Transverse colon (tissue), 4 donors: ENCODE results near the gene HOTAIR. TPM values are rescaled to one million over a fixed set of nuclear protein-coding genes. Genes with fewer than 3 reads are reported as not detected.

ENCODE experiments used
- DNase-seq: peaks from one replicate; pipeline ENCODE4 v3.0.0-alpha.2; 2019
- H3K27ac ChIP-seq, 4 donors: fragments of 200-600 bp; sonication (generic); 2 replicates each; pipeline ENCODE4 v1.5.1; 2016 to 2018; ENCODE audit warnings: inconsistent platforms in 4 of 4
- H3K27me3 ChIP-seq: fragments of 200-600 bp; sonication (generic); 2 replicates; pipeline ENCODE4 v1.5.1; 2017; ENCODE audit warnings: inconsistent platforms
- H3K36me3 ChIP-seq, 4 donors: fragments of 200-600 bp; sonication (generic); 2 replicates each; pipeline ENCODE4 v1.5.1; 2017 to 2019; ENCODE audit warnings: inconsistent platforms in 4 of 4
- H3K4me1 ChIP-seq, 4 donors: fragments of 200-600 bp; sonication (generic); 2 replicates each; pipeline ENCODE4 v1.5.1; 2017 to 2020; ENCODE audit warnings: inconsistent platforms in 4 of 4
- H3K4me3 ChIP-seq, 4 donors: fragments of 200-600 bp; sonication (generic); 1 replicate in 1 of 4; 2 replicates in 3 of 4; pipeline versions ENCODE4 v1.5.1 to v1.6.1; 2017 to 2019; ENCODE audit warnings: inconsistent platforms in 4 of 4
- H3K9me3 ChIP-seq, 2 donors: fragments of 200-600 bp; sonication (generic); 2 replicates each; pipeline ENCODE4 v1.5.1; 2017 to 2019; ENCODE audit warnings: inconsistent platforms in 2 of 2
- EP300 ChIP-seq: sonication (generic); formaldehyde crosslinking; IDR thresholded peaks from one replicate; pipeline ENCODE4 v1.6.1; 2017; ENCODE audit warnings: antibody characterized with exemption, low read depth
- POLR2A ChIP-seq: fragments of 450-650 bp; IDR thresholded peaks from one replicate; pipeline ENCODE4 v1.6.1; 2016; ENCODE audit warnings: antibody characterized with exemption, mild to moderate bottlenecking, moderate library complexity
- POLR2AphosphoS5 ChIP-seq, 3 donors: sonication (generic); formaldehyde crosslinking; IDR thresholded peaks; one replicate each; pipeline ENCODE4 v1.6.1; 2016; ENCODE audit warnings: antibody characterized with exemption in 3 of 3
- WGBS, 2 donors: methylation state at CpG; one replicate each; pipeline ENCODE4 v1.1.5; 2018; ENCODE audit warnings: low coverage in 1 of 2; 5-methylcytosine and 5-hydroxymethylcytosine counted together
- in situ Hi-C, 4 donors: fragments of 200-750 bp; cut with MboI; loops; one replicate each; pipeline versions ENCODE4 v1.15.0 to v1.15.1; 2017; ENCODE audit warnings: low sequenced_read_pairs in 3 of 4, low pct_ligation_motif_present in 1 of 4, low pct_unique_long_range_greater_than_20kb in 1 of 4
- intact Hi-C: fragments of 100-400 bp; cut with DNase I; formaldehyde crosslinking; loops from one replicate; pipeline ENCODE4 v1.15.1; 2023; ENCODE audit warnings: low total_unique reads
- total RNA-seq, 4 donors: library from RNA; depleted of rRNA; stranded (reverse); fragments of >200 nt; gene quantifications; one replicate each; pipeline ENCODE4 v1.1.0, GENCODE V29; 2016
- TF ChIP-seq, protein P1 (sequence below), 5 experiments: fragments of 200-600 bp in 3 of 5; fragments of 450-650 bp in 2 of 5; sonication (generic) in 3 of 5; IDR thresholded peaks; 1 replicate in 2 of 5; 2 replicates in 3 of 5; pipeline ENCODE4 v1.5.1; 2016 to 2017; ENCODE audit warnings: antibody characterized with exemption in 5 of 5, inconsistent platforms in 3 of 5, mild to moderate bottlenecking in 2 of 5, moderate library complexity in 1 of 5

Gene HOTAIR
- total RNA-seq, 4 donors from 2014 or later = not detected

DNA sequence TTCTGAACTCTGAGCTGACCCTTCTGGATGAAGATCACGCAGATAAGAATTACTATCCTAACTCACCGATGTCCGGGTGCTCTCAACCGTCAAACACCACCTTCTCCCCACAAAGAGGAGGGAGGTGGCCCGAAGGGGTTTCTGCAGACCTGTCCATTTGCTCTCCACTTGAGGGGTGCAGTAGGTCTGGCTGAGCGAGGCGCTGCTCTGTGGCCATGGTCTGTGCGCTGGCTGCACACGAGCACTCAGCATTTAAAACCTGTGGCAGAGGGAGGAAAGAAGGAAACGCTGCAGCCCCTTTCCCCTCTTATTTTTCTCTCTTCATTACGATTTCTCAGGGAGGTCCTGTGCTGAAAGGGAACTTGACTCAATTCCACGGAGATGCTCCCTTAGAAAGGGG is 37.7 kb downstream of the HOTAIR start:
- in situ Hi-C loops = no loop called here
- peaks cover 100% of the 10 kb centered on the region for H3K27me3 ChIP-seq
- H3K4me1 ChIP-seq = peaks cover 0 to 12% (median 3%) of the 10 kb centered on the region in 4 donors
- H3K4me3 ChIP-seq = no peak overlapping the region
- TF ChIP-seq POLR2AphosphoS5 (IDR thresholded peaks at IDR 0.05) (no peak), POLR2A (no peak), EP300 (no peak)
- TF ChIP-seq, protein P1, sequence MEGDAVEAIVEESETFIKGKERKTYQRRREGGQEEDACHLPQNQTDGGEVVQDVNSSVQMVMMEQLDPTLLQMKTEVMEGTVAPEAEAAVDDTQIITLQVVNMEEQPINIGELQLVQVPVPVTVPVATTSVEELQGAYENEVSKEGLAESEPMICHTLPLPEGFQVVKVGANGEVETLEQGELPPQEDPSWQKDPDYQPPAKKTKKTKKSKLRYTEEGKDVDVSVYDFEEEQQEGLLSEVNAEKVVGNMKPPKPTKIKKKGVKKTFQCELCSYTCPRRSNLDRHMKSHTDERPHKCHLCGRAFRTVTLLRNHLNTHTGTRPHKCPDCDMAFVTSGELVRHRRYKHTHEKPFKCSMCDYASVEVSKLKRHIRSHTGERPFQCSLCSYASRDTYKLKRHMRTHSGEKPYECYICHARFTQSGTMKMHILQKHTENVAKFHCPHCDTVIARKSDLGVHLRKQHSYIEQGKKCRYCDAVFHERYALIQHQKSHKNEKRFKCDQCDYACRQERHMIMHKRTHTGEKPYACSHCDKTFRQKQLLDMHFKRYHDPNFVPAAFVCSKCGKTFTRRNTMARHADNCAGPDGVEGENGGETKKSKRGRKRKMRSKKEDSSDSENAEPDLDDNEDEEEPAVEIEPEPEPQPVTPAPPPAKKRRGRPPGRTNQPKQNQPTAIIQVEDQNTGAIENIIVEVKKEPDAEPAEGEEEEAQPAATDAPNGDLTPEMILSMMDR (IDR thresholded peaks at IDR 0.05) = no peak
- WGBS, 2 donors = 16% methylated on average over 12 of the region's 12 CpGs; no CpG with 5 or more reads in 1 of the 2 donors
- H3K27ac ChIP-seq = no peak overlapping the region
- intact Hi-C loops = no loop called here
- no peak for DNase-seq
- no peaks in the 10 kb centered on the region for H3K36me3 ChIP-seq
- H3K9me3 ChIP-seq = no peaks in the 10 kb centered on the region

DNA sequence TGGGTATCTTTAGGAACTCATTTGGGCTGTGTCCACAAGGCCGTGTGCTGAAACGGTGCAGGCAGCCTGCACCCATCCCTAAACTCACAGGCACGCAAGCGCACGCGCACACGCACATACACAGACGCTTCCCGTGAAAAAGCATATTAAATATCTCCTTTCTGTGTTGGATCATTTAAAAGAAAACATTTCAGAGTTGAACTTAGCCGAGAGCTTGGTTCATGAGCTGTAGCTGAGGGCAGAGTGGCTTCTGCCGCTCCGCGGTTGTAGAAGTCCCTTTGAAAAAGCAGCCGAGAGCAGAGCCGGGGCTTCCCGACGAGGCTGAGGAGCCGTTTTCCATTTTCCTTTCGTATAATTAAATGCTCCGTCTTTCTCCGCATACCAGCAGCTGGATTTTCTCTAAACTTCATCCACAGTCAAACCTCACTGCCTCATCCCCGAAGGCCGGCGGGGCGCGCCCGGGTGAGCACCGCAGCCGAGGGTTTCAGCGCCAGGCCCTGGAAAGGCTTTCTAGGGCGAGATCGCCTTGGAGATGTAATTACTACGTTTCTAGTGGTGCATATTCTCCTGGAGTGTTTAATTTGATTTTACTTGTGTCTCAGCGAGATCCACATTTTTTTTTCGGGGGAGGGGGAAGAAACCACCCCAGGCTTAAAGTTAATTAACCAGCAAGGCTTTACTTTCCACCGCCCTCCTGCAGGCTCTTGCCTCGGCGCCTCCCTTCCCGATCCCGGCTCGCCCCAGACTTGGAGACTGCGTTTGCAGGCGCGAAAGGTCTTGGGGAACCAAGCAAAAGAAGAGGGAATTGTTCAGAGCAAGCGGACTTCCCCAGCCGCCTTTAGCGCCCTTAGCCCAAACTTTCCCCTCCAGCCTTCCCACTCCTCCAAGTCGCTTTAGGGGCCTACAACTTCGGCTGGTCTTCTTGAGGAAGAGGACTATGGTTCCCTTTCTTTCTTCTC is 39.1 kb downstream of the HOTAIR start:
- in situ Hi-C loops = no loop called here
- H3K4me1 ChIP-seq = peaks cover 0 to 12% (median 3%) of the 10 kb centered on the region in 4 donors
- 14 to 18% methylated on average over 16 to 49 of the region's 49 CpGs for WGBS, 2 donors
- peaks cover 100% of the 10 kb centered on the region for H3K27me3 ChIP-seq
- TF ChIP-seq POLR2A = no peak
- TF ChIP-seq POLR2AphosphoS5 (IDR thresholded peaks at IDR 0.05) = no peak
- TF ChIP-seq, protein P1 (IDR thresholded peaks at IDR 0.05) = no peak
- no peak for TF ChIP-seq EP300
- no peak for DNase-seq
- H3K9me3 ChIP-seq = no peaks in the 10 kb centered on the region
- H3K4me3 ChIP-seq = no peak overlapping the region
- no peak overlapping the region for H3K27ac ChIP-seq
- H3K36me3 ChIP-seq = no peaks in the 10 kb centered on the region
- intact Hi-C loops = loop anchor here (1.0 kb wide), 1 partner anchor 43 kb away; no protein-coding TSS in a partner anchor

DNA sequence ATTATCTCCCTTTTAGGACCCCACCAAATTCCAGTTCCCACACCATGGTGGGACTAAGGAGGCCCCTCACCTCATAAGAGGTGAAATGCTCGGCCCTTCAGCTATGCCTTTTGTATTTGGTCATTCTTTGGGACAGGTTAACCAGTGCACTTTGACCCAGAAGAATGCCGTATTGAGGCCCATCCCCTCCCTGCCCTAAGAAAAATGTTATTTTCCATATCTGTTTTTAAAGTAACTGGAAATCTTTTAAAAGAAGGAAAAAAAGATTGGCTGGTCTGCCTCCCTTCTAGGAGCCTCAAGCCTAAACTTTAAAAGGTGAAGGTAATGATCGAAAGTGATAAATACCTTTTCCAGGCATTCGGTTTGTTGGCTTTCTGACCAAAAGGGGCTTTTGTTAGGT is 41.8 kb downstream of the HOTAIR start:
- TF ChIP-seq EP300 (no peak), POLR2A (no peak), POLR2AphosphoS5 (IDR thresholded peaks at IDR 0.05) (no peak)
- TF ChIP-seq, protein P1 (IDR thresholded peaks at IDR 0.05) = no peak
- 50 to 53% methylated on average over 4 of the region's 4 CpGs for WGBS, 2 donors
- in situ Hi-C loops = no loop called here
- intact Hi-C loops = no loop called here
- Histone ChIP-seq H3K4me1 (peaks cover 0 to 5% (median 1%) of the 10 kb centered on the region in 4 donors), H3K27me3 (peaks cover 100% of the 10 kb centered on the region), H3K27ac (no peak overlapping the region), H3K4me3 (no peak overlapping the region), H3K36me3 (no peaks in the 10 kb centered on the region), H3K9me3 (no peaks in the 10 kb centered on the region)
- no peak for DNase-seq

DNA sequence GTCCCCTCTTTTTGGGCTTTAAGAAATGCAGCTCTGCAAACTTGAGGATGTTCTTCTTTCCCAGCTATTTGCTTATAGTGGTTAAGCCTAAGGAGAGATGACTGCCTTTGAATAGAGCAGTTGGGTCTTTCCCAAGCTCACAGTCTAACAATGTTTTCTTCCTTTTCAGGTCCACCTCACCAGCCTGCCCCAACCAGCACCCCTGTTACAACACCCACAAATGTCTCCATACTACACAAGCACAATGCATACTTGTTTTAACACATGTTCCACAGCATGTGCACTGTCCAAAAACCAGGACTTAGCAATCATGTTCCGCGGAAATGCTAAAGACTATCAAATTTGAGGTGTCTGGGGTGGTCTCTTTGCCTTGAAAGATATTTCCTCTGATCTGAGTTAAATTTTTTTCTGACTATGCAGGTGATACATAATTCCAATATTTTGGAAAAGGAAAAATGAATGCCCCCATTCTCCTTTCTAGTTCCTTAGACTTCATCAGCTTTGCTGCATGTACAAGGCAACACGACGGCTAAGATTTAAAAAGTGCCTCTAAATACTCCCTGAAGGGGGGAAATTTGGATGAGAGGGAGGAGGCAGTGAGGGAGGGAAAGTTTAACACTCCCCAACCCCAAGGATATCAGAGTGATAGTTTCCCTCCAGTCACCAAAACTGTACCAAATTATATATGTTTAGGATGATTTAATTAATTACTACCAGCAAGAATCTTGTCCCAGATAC is 42.7 kb downstream of the HOTAIR start:
- no peaks in the 10 kb centered on the region for H3K36me3 ChIP-seq
- DNase-seq = no peak
- in situ Hi-C loops (no loop called here), intact Hi-C loops (no loop called here)
- 36 to 50% methylated on average over 4 of the region's 4 CpGs for WGBS, 2 donors
- TF ChIP-seq POLR2AphosphoS5 (IDR thresholded peaks at IDR 0.05) = no peak
- no peak for TF ChIP-seq POLR2A
- no peak for TF ChIP-seq EP300
- TF ChIP-seq, protein P1 (IDR thresholded peaks at IDR 0.05) = no peak
- H3K27ac ChIP-seq = no peak overlapping the region
- no peaks in the 10 kb centered on the region for H3K9me3 ChIP-seq
- peaks cover 0 to 8% (median 1%) of the 10 kb centered on the region in 4 donors for H3K4me1 ChIP-seq
- no peak overlapping the region for H3K4me3 ChIP-seq
- peaks cover 100% of the 10 kb centered on the region for H3K27me3 ChIP-seq
